ENCODE data around the gene TMEM255A.
"Not testable (repeated sequence)": the region's sequence is repeated elsewhere in the genome, so short reads cannot be mapped to it uniquely, and the experiment has no call there.

TMEM255A gene

DNA sequence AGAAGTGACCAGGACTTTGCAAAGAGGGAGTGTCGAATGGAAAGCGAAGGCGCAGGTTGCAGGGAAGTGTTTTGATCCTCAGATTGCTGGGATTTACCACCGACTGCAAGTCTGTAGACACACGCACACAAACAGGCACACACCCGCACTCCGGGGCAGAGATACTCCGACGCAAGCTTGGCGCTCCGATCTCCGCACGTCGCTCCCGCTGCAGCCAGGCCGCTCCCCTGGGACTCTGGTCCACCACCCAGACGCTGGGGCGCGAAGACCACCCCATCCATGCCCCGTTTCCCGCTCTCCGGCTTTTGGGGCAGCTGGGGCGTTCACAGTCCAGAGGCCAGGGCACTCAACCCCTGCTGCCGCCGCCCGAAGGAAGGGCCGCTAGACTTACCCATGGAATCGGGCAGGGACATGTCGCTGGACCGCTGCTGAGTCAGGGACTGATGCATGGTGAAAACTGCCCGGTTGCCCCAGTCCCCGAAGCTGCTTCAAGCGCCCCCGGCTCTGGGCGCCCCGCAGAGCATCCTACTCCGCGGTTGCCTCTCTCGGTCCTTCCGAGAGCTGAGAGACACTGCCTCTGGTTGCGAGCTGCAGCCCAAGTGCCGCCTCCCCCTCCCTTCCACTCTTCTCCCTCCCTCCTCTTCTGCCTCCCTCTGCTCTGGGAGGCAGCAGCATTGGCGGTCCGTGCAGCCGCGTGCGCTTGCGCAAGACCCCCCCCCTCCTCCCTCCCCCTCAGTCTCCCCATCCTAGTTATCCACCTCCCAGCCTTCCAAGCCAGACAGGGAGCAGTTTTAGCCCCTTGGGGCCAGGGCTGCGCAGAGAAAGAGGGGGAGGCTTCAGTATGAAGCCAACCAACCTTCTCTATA, at the start of gene TMEM255A:
Gene TMEM255A (minus strand): TSS at position 601 of the 866 bp plus-strand sequence. CDS start 152 bp downstream, at position 449.
- DNase-seq = no peak

DNA sequence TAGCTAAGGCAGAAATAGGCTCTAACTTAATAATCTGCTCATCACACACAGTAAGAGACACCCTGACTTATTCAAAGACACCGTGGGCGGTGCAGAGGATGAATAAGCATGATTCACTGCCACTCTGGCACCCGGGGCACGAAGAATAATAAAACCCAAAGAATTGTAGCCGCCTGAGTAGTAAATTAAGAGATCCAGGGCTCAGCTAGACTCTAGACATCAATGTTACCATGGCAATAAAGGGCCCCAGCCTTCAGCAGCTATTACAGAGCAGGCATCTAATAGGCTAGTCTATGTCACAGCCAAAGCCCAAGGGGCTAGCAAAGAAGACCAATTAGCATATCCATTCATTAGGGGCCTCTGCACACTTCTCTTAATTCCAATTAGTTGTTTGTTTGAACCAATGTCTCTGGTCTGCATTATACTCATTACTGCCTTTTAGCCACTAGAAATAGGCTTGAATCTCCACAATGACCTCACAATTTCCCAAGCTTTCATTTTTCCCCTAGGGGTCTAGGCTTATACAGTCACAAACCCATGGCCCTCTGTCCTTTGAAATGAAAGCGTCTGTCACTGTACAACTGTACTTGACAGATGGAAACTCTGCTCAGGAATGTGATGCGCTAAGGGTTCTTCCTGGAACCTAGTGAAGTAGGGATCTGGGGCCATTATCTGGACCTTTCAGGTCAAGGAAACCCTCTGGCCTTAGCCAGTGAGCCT, 47.6 kb upstream of the TMEM255A start:
- DNase-seq = no peak

DNA sequence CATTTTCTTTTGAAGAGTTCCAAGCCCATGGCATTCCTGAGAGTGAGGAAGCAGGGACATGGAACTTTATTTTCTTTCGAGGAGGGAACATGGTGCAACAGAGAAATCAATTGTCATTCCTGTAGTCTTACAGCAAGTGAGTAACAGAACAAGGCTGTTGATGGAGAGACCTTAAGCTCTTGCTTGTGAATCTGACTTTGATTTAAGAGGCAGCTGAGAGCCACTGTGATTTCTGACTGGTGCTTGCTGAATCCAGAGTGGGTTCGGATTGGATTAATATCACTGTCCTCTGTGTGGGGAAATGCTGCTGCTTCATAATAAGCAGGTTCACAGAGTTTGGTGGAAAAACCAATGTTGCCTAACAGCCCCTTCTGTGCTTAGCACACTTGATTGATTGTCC, 45.9 kb upstream of the TMEM255A start:
- DNase-seq = no peak

DNA sequence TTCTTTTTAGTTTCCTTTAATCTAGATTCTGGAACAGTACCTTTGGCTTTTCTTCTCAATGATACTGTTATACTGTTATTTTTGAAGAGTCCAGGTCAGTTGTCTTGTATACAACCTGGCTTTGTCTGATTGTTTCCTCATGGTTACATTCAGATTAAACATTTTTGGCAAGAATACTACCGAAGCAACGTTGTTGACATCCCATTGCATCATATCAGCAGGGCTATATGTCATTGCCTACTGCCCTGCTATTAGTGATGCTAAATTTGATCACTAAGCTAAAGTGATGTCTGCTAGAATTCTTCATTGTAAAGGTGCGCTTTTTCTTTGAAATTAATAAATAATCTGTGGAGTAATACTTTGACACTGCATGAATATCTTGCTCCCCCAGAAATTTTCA, 44.8 kb upstream of the TMEM255A start:
- DNase-seq = no peak

DNA sequence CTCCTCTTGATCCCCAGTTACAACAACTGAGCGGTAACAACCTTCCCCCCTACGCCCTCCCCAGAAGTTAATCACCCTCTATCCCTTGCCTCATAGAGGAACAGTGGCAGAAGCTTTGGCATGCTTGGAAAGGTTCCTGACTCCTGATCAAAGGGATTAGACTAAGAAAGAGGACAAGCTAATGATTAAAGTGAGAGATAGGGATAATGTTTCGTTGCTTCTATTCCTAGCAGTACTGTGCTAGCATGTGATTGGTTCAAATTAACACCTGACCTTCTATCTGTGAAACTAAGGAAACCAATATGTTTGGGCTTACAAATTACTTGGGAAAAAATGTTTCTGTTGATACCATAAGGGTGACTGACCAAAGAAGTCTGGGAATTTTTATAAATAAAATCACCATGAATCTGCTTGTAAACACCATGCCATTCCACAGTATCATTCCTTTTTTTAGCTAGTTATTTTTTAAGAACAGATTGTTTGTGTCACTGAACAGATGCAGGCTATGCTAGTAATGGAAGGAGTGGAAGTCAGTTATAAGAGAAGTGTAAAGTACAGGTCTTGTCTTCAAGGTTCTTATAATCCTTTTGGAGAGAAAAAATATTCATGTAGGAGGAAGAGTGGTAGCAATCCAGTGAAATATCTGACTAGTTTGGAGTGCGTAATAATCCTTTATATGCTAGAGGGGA, 39.3 kb upstream of the TMEM255A start:
- no peak for DNase-seq

DNA sequence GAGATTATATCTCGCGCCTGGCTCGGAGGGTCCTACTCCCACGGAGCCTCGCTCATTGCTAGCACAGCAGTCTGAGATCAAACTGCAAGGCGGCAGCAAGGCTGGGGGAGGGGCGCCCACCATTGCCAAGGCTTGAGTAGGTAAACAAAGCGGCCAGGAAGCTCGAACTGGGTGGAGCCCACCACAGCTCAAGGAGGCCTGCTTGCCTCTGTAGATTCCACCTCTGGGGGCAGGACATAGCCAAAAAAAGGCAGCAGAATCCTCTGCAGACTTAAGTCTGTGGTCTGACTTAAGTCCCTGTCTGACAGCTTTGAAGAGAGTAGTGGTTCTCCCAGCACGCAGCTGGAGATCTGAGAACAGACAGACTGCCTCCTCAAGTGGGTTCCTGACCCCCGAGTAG, 33.3 kb upstream of the TMEM255A start:
- not testable (repeated sequence) for DNase-seq

DNA sequence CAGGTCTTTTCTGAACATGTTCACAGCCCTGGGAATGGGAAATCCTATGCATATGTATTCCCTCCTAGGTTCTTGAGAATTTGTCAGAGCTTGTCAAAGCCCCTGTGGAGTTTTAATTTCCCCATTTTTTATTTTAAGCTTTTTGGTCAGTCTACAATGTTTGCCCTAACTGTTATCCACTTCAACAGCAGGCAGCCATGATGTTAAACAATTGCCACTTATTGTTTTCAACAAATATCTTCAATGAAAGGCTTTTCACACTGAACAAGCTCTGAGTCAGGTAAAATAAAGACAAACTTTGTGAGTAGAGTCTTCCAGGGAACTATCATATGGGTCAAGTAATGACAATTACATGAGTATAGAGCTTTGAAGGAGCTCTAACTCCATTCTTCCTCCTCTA, 25.6 kb upstream of the TMEM255A start:
- DNase-seq = no peak

DNA sequence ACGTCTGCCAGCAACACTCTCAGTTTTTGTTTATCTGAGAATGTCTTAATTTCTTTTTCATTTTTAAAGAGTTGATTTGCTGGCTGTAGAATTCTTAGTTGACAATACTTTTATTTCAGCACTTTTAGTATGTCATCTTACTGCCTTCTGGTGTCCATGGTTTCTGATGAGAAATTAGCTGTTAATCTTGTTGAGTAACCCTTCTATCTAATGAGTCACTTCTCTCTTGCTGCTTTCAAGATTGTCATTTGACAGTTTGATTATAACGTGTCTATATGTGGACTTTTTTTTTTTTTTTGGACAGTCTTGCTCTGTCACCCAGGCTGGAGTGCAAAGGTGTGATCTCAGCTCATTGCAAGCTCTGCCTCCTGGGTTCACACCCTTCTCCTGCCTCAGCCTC, 24.0 kb upstream of the TMEM255A start:
- DNase-seq = no peak

DNA sequence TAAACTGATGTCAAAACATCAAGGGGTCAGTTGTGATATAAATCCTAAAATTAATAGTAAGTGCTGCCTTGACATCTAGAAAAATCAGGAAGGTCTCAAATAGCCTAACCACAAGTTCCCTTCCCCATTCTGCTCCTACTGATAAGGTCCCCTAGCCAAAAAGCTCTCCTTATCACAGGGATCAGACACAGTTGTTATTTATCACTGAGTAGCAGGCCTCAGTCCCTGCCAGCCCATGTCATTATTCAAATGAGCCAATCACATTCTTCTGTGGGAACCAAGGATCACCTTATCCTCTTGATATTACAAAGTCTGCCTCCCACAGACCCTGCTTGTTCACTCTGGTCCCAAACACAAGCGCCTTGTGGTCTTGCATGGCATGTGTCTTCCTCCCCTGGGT, 23.3 kb upstream of the TMEM255A start:
- DNase-seq = no peak

DNA sequence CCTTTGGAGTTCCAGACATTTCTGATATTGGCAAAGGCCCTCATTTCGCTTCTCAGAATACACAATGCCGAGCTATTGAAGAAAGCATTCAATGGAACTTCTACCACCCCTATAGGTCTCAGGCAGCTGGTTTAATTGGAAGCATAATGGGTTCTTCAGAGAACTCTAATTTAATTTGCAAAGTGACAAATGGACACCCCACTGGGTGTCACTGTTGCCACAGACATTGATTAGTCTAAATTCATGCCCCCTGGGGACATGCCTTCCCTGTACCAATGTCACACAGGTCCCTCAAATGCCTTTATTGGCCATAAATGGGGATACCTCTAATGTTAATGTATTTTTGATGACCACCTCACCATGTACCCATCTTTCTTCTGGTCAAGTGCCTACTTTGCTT, 22.9 kb upstream of the TMEM255A start:
- DNase-seq = no peak

DNA sequence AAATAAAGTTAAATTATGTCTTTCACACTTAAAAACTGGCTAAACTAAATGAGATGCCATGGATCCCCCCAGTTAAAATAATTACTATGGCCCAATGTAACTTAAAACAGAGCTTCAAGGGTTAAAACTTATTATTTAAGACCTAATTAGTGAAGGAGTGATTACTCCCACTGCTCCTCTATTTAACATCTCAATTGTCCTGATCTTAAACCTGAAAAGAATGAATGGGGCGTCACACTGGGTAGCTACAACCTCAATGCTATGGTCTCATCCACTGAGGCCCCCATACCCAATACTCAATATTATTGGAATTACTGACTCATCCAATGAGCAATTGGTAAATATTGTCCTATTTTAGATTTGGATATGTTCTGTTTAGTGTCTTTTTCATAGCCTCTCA, 21.1 kb upstream of the TMEM255A start:
- DNase-seq = no peak

DNA sequence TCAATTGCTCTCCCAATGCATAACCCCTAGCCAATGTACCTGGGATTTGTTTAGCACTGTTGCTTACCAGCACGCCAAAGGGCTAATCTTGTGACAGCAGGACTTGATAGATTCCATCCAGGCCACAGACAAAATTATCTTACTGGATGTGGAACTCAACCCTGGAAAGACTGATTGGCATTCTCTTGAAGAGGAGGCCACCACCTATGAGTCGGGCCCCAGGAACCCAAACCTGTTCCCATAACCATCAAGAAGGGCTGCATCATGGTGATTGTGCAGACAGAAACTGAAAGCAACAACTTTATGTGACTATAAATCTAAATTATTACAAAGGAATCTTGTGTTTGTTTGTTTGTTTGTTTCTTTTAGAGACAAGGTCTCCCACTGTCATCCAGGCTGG, 19.9 kb upstream of the TMEM255A start:
- DNase-seq = no peak

DNA sequence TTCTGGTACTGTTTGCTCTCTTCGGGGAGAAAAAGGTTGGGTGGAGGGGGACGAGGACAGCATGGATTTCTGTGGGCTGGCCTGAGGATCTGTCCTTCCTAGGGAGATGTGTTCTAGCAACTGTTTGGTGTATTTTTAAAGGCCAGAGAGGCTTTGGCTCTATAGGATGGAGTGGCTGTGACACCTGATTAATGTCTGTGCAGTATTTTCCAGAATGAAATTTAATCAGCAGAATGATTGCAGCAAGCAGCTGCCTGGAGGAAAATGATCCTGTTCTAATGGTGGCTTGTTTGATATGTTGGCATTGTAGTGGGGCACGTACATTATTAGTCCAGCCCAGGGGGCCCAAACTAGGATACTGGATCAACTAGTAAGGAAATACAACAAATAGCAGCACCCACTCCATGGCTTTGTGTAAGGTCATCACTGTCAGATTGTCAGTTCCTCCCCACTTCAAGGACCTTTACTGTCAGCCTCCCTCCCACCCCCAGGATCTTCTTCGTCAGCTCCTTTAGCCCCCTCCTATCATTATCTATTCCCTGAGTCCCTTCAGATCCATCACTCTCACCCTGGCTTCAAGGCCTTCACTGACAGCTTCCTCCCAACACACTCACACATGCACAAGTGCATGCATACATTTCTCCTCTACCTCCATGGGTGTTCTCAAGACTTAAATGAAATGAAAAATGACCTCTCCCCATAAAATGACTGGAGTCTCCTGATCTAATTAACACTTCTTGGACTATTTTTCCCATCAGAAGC, 10.4 kb upstream of the TMEM255A start:
- no peak for DNase-seq

DNA sequence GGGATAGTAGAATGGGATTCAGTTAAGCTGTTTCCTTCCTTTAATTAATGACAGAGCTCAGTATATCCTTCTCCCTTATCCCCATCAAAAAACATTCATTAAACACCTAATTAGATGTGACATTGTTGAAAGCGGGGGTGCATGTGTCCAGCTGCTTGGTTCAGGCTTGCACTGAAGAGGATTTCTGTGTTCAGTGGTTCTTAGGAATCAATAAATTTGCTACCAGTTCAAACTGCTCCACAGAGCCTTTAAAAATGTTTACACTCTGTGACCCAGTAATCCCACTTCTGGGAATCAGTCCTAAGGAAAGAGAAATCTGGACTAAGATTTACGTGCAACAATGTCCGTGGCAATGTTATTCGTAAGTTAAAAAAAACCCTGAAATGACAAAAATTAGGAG, 7.2 kb upstream of the TMEM255A start:
- DNase-seq = no peak

DNA sequence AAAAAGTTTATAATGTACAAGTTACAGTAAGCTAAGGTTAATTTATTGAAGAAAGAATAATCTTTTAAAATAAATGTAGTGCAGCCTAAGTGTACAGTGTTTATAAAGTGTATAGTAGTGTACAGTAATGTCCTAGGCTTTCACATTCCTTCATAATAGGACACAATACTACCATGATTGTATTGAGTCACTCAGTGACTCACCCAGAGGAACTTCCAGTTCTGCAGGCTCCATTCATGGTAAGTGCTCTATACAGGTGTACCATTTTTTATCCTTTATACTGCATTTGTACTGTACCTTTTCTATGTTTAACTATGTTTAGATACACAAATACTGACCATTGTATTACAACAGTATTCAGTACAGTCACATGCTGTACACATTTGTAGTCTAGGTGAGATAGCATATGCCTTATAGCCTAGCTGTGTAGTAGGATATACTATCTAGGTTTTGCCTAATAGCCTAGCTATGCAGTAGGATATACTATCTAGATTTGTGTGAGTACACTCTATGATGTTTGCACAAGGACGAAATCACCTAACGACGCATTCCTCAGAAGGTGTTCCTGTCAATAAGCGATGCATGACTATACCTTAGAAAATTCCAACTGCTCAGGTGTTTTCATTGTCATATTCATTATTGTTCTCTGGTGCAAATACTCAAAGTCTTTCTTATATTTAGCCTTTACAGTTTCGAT, 5.5 kb upstream of the TMEM255A start:
- no peak for DNase-seq

DNA sequence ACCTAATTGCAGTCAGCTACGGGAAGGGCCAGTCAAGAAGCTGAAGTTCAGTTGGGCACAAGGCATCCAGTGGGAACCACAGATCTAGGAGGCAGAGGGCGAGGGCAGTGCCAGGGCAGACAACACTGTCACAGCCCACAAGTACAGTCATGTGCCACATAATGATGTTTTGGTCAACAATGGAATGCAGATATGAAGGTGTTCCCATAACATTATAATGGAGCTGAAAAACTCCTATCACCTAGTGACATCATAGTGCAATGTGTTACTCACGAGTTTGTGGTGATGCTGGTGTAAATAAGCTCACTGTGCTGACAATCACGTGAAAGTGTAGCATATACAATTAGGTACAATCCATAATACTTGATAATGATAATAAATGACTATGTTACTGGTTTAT, 4.5 kb upstream of the TMEM255A start:
- DNase-seq = no peak

DNA sequence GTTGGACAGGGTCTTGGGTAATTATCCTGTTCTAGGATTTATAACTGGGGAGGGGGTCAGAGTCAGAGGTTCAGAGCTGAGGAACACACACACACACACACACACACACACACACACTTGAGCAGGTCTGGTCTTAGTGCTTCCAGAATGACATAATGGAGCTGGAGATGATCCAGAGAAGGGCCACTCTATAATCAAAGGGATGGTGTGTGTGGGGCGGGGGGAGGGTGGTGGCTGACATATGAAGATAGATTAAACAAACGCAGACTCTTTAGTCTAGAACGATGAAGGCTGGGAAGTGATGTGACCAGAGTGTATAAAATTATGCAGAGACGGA, 434 bp upstream of the TMEM255A start:
- DNase-seq = no peak

DNA sequence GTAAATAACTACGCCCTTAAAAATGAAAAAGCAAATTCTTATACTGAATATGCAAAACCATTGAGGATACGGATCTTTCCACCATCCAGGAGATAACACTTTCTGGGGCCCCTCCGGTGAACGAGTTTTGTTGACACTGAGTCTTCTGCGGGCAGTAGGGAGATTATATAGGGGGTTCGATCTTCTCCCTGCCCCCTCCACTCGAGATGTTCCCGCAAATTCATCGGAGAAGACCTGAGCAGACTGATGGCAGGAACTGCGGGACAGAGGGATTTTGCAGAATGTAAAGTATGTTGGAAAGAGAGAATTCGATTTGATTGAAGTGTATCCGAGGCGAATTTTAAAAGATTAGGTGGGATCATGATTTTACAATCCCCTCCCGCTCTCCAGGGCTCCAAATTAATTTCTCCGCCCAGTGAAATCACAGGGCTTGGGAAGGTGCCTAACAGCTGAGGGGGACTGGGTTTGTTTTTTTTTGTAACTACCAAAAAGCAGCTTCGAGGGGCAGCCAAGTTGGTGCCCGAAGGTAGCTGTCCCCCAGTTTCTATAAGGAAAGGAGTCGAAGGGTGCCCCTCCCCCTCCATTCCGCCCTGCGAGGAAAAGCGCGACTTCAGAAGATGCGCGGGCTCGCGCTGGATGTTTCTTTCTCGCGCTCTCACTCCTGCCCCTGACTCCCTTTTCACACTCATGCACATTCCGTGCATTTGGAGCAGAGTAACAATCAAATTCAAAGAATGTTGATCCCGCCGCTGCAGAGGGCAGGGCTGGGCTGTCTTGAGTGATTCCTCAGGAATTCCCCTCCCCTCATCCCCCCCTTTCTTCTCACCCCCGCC, 1.2 kb downstream of the TMEM255A start:
- DNase-seq = no peak

DNA sequence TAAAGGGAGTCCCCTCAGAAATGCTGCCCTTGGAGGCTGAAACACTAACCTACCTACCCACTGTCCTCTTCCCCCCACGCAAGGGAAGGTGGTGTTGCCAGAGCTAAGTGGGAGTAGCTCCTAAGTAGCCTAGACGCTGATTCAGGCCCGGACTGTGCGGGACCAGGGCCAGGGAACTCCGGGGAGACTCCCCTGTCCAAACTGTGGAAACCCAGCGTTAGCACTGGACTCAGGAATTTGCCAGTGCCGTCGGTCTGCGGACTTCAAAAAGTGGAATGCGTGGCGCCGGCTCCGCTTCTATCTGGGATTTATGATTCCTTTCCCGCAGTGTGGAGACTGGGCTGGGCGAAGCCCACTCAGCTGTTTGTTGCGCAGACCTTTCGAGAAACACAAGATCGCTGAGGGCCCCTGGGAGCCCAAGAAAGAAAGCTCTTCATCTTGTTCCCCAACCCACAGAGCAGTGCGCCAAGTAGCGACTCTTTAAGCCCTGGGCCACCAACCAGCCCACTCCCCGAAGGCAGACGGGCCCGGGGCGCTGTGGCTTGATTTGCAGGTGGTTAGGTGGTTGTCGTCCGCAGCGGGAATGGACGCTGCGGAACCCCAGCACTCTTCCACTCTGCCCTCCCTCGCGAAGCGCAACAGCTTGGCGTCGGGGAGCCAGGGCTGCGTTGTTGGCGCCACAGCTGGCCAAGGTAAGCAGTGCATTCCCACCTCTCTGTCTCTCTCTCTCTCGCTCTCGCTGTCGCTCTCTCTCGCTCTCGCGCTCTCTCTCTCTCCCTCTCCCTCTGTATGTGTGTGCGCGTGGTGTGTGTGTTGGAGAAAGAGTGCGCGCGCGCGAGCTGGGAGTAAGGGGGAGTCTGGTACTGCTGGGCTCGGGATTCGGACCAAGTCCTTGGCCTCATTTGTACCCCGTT, 2.0 kb downstream of the TMEM255A start:
- peak; percentile 83 for DNase-seq

DNA sequence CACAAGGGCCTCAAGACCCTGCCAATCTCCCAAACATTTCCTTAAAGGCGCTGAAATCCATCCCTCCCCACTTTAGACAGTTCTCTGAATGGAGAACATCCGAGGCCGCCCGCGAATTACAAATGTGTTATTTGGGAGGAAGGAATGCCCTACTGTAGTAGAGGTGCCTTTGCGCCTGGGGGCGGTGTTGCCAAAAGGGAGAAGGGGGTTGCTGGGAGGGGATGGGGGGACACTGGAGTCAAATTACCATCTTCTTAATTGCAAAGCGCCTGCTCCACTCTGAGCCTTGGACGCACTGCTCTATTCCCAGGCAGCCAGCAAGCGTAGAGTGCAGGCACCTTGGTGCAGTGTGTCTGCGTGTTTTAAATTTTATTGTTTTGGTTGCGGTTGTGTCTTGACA, 2.7 kb downstream of the TMEM255A start:
- no peak for DNase-seq
